ENCODE results near the gene GPC6. TPM values are rescaled to one million over a fixed set of nuclear protein-coding genes. Genes with fewer than 3 reads are reported as not detected.

The GPC6 gene
- total and polyA plus RNA-seq, 9 of the 15 experiments (the other 6 are each of a cell fraction or from before 2014, with no cell fraction given) = under 0.01 to 0.20 (median 0.01) TPM; not detected in 4

DNA sequence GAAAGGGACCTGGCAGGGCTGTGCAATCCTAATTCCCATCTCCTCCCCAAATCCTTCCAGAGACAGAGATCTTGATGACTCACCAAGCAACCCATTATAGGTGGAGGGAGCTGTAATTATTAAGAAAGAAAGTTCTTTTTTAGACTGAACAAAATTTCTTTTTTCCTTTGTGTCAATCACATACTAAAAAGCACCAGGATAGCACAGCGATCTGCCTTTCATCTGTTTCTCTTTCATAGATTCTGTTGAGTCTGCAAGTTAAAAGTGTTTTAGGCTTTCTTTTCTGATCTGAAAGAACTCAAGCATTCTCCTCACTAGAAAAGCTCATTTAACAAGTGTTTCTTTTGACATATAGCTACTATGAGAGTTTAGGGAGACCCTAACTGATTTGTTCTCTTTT is 1030.1 kb downstream of the GPC6 start:
- Histone ChIP-seq H3K4me3 (no peak overlapping the region), H3K9me1 (ENCODE audit: control insufficient read depth, insufficient read depth, low read length) (no peaks in the 10 kb centered on the region), H3K9me3 (replicated peaks; ENCODE audit: control insufficient read depth, insufficient read depth, low read depth, low read length) (no peaks in the 10 kb centered on the region), H3K9ac (ENCODE audit: insufficient read depth in 1 of 2, low read depth in 2 of 2, low read length in 2 of 2) (no peak overlapping the region), H3K4me1 (replicated peaks in 1 of 2; ENCODE audit: control insufficient read depth in 2 of 2, insufficient read depth in 2 of 2, low read length in 2 of 2) (no peaks in the 10 kb centered on the region), H3K4me2 (ENCODE audit: insufficient read depth, low read length) (no peak overlapping the region), H3K79me2 (ENCODE audit: control insufficient read depth, insufficient read depth, low read length) (no peaks in the 10 kb centered on the region), H3K36me3 (ENCODE audit: control insufficient read depth, insufficient read depth, low read length) (no peaks in the 10 kb centered on the region), H3K27ac (ENCODE audit: extremely low read depth, low read depth, low read length) (no peak overlapping the region), H3K27me3 (ENCODE audit: control insufficient read depth in 2 of 2, insufficient read depth in 2 of 2, low read length in 2 of 2) (no peaks in the 10 kb centered on the region), H4K20me1 (replicated peaks; ENCODE audit: control insufficient read depth, insufficient read depth, low read length) (no peaks in the 10 kb centered on the region), H2AFZ (ENCODE audit: low read depth, low read length) (no peak overlapping the region)
- ChIA-PET POLR2A (no interaction called here), CTCF (ENCODE audit: low intra/inter-chr PET ratio) (no interaction called here)
- in situ Hi-C loops (cut with MboI) (no loop called here), intact Hi-C loops (cut with micrococcal nuclease) (no loop called here)
- DNase-seq (ENCODE audit: extremely low read depth in 1 of 4, low spot score in 3 of 4) = no peak
- BruUV-seq (replicated peaks) = no TSS peak
- FAIRE-seq = no peak
- ATAC-seq = no peak
- WGBS (ENCODE audit: insufficient coverage, low coverage, missing lambda C conversion rate) = 0% methylated on average over 1 of the region's 1 CpG
- TF ChIP-seq SIN3A (IDR thresholded peaks at IDR 0.05; ENCODE audit: borderline replicate concordance in 2 of 2, control insufficient read depth in 1 of 2, low read depth in 2 of 2, low read length in 2 of 2) (no peak), ZHX1 (conservative IDR thresholded peaks at IDR 0.05; ENCODE audit: low read length) (no peak), CBFB (CRISPR knock-in tag; IDR thresholded peaks at IDR 0.05) (no peak), HMG20A (CRISPR knock-in tag; conservative IDR thresholded peaks at IDR 0.05) (no peak), DLX4 (CRISPR knock-in tag; IDR thresholded peaks at IDR 0.05) (no peak), ZBTB8A (IDR thresholded peaks at IDR 0.05; ENCODE audit: partially characterized antibody) (no peak), RHOXF2B (CRISPR knock-in tag; conservative IDR thresholded peaks at IDR 0.05) (no peak), ZNF232 (CRISPR knock-in tag; IDR thresholded peaks at IDR 0.05) (no peak), UBTF (IDR thresholded peaks at IDR 0.05; ENCODE audit: borderline replicate concordance in 1 of 2, low read depth in 2 of 2, low read length in 2 of 2) (no peak), NR1H2 (CRISPR knock-in tag; IDR thresholded peaks at IDR 0.05) (no peak), NFXL1 (CRISPR knock-in tag; IDR thresholded peaks at IDR 0.05) (no peak), ZNF511 (CRISPR knock-in tag; IDR thresholded peaks at IDR 0.05) (no peak), KDM5B (IDR thresholded peaks at IDR 0.05; ENCODE audit: insufficient replicate concordance, low read depth, low read length) (no peak)
- TF ChIP-seq, protein P1, sequence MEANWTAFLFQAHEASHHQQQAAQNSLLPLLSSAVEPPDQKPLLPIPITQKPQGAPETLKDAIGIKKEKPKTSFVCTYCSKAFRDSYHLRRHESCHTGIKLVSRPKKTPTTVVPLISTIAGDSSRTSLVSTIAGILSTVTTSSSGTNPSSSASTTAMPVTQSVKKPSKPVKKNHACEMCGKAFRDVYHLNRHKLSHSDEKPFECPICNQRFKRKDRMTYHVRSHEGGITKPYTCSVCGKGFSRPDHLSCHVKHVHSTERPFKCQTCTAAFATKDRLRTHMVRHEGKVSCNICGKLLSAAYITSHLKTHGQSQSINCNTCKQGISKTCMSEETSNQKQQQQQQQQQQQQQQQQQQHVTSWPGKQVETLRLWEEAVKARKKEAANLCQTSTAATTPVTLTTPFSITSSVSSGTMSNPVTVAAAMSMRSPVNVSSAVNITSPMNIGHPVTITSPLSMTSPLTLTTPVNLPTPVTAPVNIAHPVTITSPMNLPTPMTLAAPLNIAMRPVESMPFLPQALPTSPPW (CRISPR knock-in tag; IDR thresholded peaks at IDR 0.05) = no peak
